Gastroesophageal sphincter (tissue), 4 donors: ENCODE data around the gene AHDC1. TPM values are rescaled to one million over a fixed set of nuclear protein-coding genes. Genes with fewer than 3 reads are reported as not detected.
A peak's percentile ranks its signal among the peaks of the same experiment; 100 is the strongest.

Source experiments
- ATAC-seq: fragments of 150-250 bp; one replicate; pipeline ENCODE4 v1.9.1; 2016; ENCODE audit warnings: mild to moderate bottlenecking, moderate library complexity
- H3K27ac ChIP-seq, 4 donors: fragments of 200-600 bp; sonication (generic) in 3 of 4; 1 replicate in 3 of 4; 2 replicates in 1 of 4; pipeline ENCODE4 v1.5.1; 2016 to 2019
- H3K27me3 ChIP-seq: fragments of 200-600 bp; sonication (generic); one replicate; pipeline ENCODE4 v1.5.1; 2019
- H3K36me3 ChIP-seq, 2 donors: fragments of 200-600 bp; sonication (generic); one replicate each; pipeline ENCODE4 v1.5.1; 2019; ENCODE audit warnings: control low read depth in 1 of 2
- H3K4me1 ChIP-seq, 3 donors: fragments of 200-600 bp; sonication (generic); 1 replicate in 2 of 3; 2 replicates in 1 of 3; pipeline ENCODE4 v1.5.1; 2016 to 2019; ENCODE audit warnings: control low read depth in 2 of 3
- H3K4me3 ChIP-seq, 2 donors: fragments of 200-600 bp; sonication (generic); one replicate each; pipeline ENCODE4 v1.5.1; 2019; ENCODE audit warnings: mild to moderate bottlenecking in 1 of 2, moderate library complexity in 1 of 2
- H3K9me3 ChIP-seq, 3 donors: fragments of 200-600 bp; sonication (generic); one replicate each; pipeline ENCODE4 v1.5.1; 2017 to 2019; ENCODE audit warnings: control low read depth in 2 of 3
- CTCF ChIP-seq, 4 experiments: fragments of 200-600 bp in 2 of 4; fragments of 450-650 bp in 2 of 4; sonication (generic) in 1 of 4; IDR thresholded peaks; one replicate each; pipeline ENCODE4 v1.5.1; 2017 to 2019; ENCODE audit warnings: antibody characterized with exemption in 4 of 4, mild to moderate bottlenecking in 2 of 4, moderate library complexity in 2 of 4
- EP300 ChIP-seq: sonication (generic); formaldehyde crosslinking; IDR thresholded peaks from one replicate; pipeline ENCODE4 v1.6.1; 2017; ENCODE audit warnings: antibody characterized with exemption, mild to moderate bottlenecking
- POLR2A ChIP-seq, 2 donors: fragments of 450-650 bp; IDR thresholded peaks; one replicate each; pipeline ENCODE4 v1.6.1; 2017; ENCODE audit warnings: antibody characterized with exemption in 2 of 2, mild to moderate bottlenecking in 2 of 2, moderate library complexity in 1 of 2
- POLR2AphosphoS5 ChIP-seq: sonication (generic); formaldehyde crosslinking; IDR thresholded peaks from one replicate; pipeline ENCODE4 v1.6.1; 2017; ENCODE audit warnings: antibody characterized with exemption
- WGBS, 2 donors: methylation state at CpG; one replicate each; pipeline ENCODE4 v1.1.5; 2018; ENCODE audit warnings: low coverage in 1 of 2; 5-methylcytosine and 5-hydroxymethylcytosine counted together
- total RNA-seq, 4 donors: library from RNA; depleted of rRNA; stranded (reverse); fragments of >200 nt; gene quantifications; one replicate each; pipeline ENCODE4 v1.1.0, GENCODE V29; 2016

AHDC1 gene
- total RNA-seq, 4 donors from 2014 or later = 18.2 to 50.3 (median 27.7) TPM

GRCh38 chr1:27584453-27584852, 19.5 kb downstream of the AHDC1 start:
- Histone ChIP-seq H3K27ac (peak overlapping the region in 3 of 4 donors; percentile 25 to 89 (median 49)), H3K36me3 (peaks cover 0 to 8% of the 10 kb centered on the region in 2 donors), H3K9me3 (no peaks in the 10 kb centered on the region), H3K4me1 (peaks cover 0 to 97% (median 22%) of the 10 kb centered on the region in 3 donors), H3K27me3 (no peaks in the 10 kb centered on the region), H3K4me3 (no peak overlapping the region)
- ATAC-seq = no peak
- TF ChIP-seq POLR2AphosphoS5 = no peak
- no peak for TF ChIP-seq POLR2A (IDR thresholded peaks at IDR 0.05)
- no peak for TF ChIP-seq CTCF (IDR thresholded peaks at IDR 0.05)
- TF ChIP-seq EP300 = no peak
- 100% methylated on average over 1 of the region's 3 CpGs; no CpG with 5 or more reads in 1 of the 2 donors for WGBS, 2 donors

GRCh38 chr1:27583479-27583878, 20.5 kb downstream of the AHDC1 start:
- H3K27ac ChIP-seq = peak overlapping the region in 3 of 4 donors; percentile 60 to 98 (median 60)
- 39 to 65% methylated on average over 3 of the region's 3 CpGs for WGBS, 2 donors

GRCh38 chr1:27581823-27582243, 22.1 kb downstream of the AHDC1 start:
- no peaks in the 10 kb centered on the region for H3K27me3 ChIP-seq
- no peaks in the 10 kb centered on the region for H3K36me3 ChIP-seq
- no peak overlapping the region for H3K4me3 ChIP-seq
- no peak for TF ChIP-seq EP300
- peak; percentile 21 for TF ChIP-seq POLR2AphosphoS5
- peak overlapping the region in 3 of 4 donors; percentile 60 to 98 (median 71) for H3K27ac ChIP-seq
- peaks cover 0 to 97% (median 19%) of the 10 kb centered on the region in 3 donors for H3K4me1 ChIP-seq
- 45 to 46% methylated on average over 5 to 6 of the region's 6 CpGs for WGBS, 2 donors
- peak; percentile 81 for ATAC-seq
- no peaks in the 10 kb centered on the region for H3K9me3 ChIP-seq

More at GRCh38 chr1:27583479-27583878, 20.5 kb downstream of the AHDC1 start:
- Histone ChIP-seq H3K9me3 (no peaks in the 10 kb centered on the region), H3K4me3 (no peak overlapping the region), H3K36me3 (peaks cover 0 to 8% of the 10 kb centered on the region in 2 donors), H3K4me1 (peaks cover 0 to 97% (median 13%) of the 10 kb centered on the region in 3 donors), H3K27me3 (no peaks in the 10 kb centered on the region)
- TF ChIP-seq EP300 (no peak), POLR2A (IDR thresholded peaks at IDR 0.05) (no peak), POLR2AphosphoS5 (no peak), CTCF (IDR thresholded peaks at IDR 0.05) (no peak)
- no peak for ATAC-seq

- H3K9me3 ChIP-seq = no peaks in the 10 kb centered on the region
- H3K27me3 ChIP-seq = no peaks in the 10 kb centered on the region
- TF ChIP-seq POLR2A (IDR thresholded peaks at IDR 0.05) = no peak
- TF ChIP-seq CTCF (IDR thresholded peaks at IDR 0.05) = no peak
- TF ChIP-seq EP300 = no peak
- TF ChIP-seq POLR2AphosphoS5 = no peak
- WGBS, 2 donors = 25% methylated on average over 1 of the region's 4 CpGs; no CpG with 5 or more reads in 1 of the 2 donors
- H3K4me1 ChIP-seq = peaks cover 11 to 99% (median 47%) of the 10 kb centered on the region in 3 donors
- ATAC-seq = no peak
- H3K4me3 ChIP-seq = no peak overlapping the region
- H3K36me3 ChIP-seq = no peaks in the 10 kb centered on the region
- H3K27ac ChIP-seq = peak overlapping the region; percentile 89 to 98 (median 95)
These were observed 26.3 kb downstream of the AHDC1 start for GRCh38 chr1:27577504-27578188.

- Histone ChIP-seq H3K4me1 (peaks cover 14 to 99% (median 55%) of the 10 kb centered on the region in 3 donors), H3K4me3 (no peak overlapping the region), H3K27me3 (no peaks in the 10 kb centered on the region), H3K27ac (peak overlapping the region; percentile 89 to 98 (median 95)), H3K36me3 (no peaks in the 10 kb centered on the region), H3K9me3 (no peaks in the 10 kb centered on the region)
- ATAC-seq = no peak
- 14% methylated on average over 1 of the region's 7 CpGs; no CpG with 5 or more reads in 1 of the 2 donors for WGBS, 2 donors
- no peak for TF ChIP-seq EP300
- no peak for TF ChIP-seq POLR2AphosphoS5
- TF ChIP-seq CTCF (IDR thresholded peaks at IDR 0.05) = no peak
- no peak for TF ChIP-seq POLR2A (IDR thresholded peaks at IDR 0.05)
These were observed 27.1 kb downstream of the AHDC1 start for GRCh38 chr1:27576806-27577227.
